CD1c-positive myeloid dendritic cell (primary cell): ENCODE measurements around the gene MRPL46.
A peak's percentile ranks its signal among the peaks of the same experiment; 100 is the strongest.

Experiments
- DNase-seq: peaks from one replicate; pipeline ENCODE4 v3.0.0-alpha.2; 2016; ENCODE audit errors: extremely low spot score

The MRPL46 gene

DNA sequence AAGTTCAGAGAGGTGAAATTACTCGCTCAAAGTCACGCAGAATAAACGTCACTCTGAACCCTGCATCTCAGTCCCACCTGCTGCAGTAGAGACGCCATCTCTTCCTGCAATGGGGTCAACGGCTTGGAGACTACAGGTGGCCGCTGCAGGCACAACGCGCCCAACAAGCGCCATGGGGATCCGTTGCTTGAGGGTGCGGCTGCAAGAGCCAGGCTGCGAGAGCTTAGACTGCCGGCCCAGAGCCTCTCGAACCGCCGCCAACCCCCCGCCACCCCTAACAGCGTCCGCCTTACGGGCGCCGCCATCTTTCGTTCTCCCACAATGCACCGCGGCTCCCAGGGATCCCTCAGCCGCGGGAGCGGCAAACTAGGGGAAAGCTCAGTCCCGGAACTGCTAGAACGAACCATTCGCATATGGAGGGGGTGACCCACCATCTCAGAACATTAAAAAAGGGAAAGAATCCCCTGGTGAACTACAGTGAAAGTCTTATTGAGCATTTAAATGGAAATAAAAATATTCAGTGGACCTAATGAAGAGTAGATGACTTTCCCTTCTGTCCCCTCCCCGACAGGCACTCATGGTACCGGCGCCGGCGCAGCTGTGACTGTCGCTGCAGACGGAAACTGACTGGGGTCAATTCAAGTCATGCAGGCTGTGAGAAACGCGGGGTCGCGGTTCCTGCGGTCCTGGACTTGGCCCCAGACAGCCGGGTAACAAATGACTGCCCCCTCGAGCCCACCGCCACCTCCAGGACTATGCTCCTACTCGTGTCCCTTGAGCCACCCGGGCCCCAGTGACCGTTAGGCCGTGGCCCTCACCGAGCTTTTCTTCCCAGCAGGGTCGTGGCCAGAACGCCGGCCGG, at the start of gene MRPL46, which contains the start of gene MRPS11:
TSS of gene MRPL46 (minus strand) at position 316 of the 862 bp plus-strand sequence. CDS start at position 305, 11 bp downstream.
TSS of gene MRPS11 (plus strand) at position 636 of the 862 bp plus-strand sequence. CDS start at position 646, 10 bp downstream.
- peak; percentile 92 for DNase-seq

DNA sequence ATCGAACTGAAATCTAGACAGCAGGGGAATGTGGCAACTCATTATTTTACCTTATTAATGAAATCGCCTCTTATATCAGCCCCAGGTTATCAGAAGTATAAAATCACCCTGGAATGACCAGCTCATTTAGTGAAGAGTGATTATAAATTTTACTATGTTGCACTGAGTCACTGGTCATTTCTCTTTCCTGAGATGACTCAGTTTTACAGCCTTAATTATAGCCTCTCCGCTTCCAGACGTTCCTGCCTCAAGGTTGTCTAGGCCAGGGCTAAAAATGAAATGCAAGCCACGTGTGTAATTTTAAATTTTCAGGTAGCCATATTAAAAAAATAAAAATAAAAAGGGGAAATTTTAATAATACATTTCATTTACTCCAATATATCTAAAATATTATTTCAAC, 46.0 kb upstream of the MRPL46 start:
- DNase-seq, result no peak

DNA sequence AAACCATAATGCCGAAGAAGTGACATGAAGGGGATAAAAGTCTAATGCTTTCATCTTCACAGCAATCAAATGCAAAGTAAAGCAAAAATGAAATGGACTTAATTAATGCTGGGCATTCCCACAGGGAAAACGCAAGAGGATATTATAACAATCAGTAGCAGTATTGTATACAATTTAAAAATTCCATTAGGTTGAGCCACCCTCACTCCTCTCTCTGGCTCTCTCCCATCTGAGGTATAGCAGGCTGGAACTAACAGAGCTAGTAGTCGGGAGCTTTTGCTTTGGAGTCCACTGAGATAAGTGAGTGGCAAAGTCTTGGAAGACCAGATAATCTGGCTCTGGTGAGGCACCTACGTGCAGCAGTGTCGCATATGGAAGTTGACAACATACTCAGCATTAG, 45.4 kb upstream of the MRPL46 start:
- no peak for DNase-seq

DNA sequence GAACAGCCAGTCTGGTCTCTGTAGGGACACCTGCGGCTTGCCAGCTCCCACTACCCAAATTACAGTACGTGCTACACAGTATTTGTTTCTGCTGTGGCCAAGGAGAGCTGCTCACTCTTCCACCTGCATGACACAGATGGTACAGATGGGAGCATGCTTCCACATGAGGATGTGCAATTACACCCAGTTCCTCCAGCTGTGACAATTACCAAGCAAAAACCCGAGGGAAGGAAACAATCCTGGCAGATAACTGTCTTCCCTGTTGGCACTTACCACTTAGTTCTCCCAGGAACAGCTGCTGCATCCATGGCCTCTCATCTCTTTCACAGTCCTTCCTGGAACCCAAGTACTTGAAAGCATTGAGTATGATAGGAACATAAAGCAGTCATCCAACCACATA, 44.9 kb upstream of the MRPL46 start:
- DNase-seq, result no peak

DNA sequence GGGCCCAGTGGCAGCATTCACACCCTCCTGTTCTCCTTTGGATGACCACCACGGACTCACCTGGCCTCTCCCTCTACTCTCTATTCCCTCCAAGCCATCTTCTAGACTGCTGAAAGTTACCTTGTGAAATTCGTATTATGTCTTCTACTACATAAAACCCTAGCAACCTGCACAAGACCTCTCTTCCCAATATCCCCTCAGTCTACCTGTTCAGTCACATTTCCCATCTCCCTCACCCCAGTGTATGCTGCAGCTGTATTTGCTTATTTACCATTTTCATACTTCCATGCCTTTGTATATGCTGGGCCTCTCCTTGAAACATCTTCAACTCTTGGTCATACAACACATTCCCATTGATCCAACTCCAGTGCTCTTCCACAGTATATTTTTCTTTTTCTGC, 44.0 kb upstream of the MRPL46 start:
- no peak for DNase-seq

DNA sequence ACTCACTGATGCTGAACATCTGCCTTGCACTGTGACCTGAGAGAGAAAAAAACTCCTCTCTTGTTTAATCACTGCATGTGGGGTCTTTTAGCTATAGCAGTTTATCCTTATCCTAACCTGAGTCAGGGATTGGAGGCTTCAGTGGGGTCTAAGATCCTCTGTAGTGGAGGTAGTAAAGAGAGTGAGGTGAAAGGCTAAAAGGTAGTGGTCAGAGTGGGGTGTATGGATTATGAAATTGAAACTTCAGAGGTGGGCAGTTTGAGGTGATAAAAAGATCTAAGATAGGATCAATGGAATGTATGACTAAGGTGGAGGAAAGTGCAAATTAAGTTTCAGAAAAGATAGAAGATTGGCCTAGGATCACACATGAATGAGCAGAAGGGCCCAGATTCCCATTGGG, 42.8 kb upstream of the MRPL46 start:
- DNase-seq, result no peak

DNA sequence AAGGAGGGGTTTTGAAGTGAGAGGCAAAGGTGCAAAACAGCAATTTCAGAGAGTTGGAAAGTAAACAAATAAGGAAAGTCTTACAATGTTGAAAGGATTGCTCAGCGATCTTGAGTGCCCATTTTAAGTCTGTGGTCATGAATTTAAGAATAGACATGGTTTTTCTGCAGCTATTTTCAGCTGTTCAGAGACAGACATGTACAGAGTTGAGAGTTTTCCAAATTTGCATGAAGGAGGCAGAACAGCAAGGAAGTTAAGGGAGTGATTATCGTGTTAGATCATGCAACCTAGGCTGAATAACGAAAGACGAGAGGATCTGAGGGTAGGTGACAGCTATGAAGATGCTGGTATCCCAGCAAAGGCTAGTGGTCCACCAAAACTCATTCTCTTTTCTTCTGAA, 42.1 kb upstream of the MRPL46 start:
- DNase-seq, result no peak

DNA sequence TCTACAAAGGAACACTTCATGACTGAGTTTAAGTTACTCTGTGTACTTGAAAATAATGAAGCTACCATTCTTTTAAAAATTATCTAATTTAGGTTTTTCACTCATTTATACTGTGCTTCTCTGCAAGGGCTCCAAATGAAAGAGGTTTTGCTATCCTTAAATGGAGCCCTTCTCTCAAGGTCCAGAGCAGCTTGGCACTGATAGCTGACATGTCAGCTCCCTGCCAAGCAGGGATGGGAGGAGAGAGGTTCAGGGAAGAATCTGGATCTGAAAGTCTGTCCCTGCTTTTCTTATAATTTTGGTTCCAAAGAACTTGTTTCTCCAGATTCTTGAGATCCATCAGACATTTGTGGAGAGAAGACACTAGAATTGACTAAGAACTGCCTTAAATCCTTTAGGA, 39.4 kb upstream of the MRPL46 start:
- no peak for DNase-seq

DNA sequence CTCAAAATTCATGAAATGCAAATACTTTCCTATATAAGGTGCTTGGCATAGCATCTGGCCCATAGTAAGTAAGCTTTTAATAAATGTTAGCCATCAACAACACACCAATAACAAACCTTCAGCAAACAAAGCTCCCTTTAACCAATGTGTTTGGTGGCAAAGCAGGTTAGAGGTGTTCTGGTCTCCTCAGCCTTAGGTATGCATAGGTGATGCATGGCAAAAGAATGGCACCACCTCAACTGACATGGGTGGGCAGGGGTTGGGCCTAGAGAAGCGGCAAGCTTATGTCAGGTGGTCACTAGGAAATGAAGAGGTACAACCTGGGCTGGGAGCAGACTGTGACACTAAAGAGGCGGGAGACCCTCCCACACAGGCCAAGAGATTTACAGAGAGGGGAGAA, 38.5 kb upstream of the MRPL46 start:
- DNase-seq, result no peak

DNA sequence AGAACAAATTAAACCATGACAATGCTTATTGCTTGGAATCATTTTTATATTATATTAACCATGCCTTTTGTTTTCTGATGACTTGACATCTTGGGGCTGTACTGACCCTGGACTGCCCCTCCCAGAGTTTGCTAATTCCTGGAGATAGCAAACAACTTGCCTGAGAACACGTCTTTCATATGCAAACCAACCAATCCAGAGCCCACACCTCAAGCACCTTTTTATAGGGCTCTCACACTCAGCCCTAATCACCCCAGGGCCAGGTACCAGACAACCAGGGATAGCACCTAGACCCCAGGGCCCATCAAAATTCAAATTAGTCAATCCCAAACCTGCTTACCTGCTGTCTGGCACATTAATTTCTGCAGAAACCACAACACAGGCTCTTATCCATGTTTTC, 37.3 kb upstream of the MRPL46 start:
- no peak for DNase-seq

DNA sequence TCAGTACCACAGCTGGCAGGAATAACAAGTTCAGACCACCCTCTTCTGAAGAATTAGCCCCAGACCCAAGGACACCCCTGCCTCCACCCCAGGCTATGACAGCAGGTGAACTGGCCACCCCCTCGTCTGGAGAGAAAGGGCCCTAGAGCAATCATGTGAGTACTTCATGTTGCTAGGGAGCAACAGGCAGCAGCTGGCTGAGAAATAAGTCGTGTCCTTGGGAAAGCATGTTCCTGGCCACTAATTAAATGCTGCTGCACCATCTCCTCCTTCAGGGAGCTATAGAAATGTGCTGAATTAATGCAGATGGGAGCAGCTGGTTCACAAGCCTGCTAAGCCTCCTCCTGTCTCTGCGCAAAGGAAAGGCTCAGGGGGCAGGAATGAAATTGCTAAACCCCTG, 31.8 kb upstream of the MRPL46 start:
- DNase-seq, result no peak

DNA sequence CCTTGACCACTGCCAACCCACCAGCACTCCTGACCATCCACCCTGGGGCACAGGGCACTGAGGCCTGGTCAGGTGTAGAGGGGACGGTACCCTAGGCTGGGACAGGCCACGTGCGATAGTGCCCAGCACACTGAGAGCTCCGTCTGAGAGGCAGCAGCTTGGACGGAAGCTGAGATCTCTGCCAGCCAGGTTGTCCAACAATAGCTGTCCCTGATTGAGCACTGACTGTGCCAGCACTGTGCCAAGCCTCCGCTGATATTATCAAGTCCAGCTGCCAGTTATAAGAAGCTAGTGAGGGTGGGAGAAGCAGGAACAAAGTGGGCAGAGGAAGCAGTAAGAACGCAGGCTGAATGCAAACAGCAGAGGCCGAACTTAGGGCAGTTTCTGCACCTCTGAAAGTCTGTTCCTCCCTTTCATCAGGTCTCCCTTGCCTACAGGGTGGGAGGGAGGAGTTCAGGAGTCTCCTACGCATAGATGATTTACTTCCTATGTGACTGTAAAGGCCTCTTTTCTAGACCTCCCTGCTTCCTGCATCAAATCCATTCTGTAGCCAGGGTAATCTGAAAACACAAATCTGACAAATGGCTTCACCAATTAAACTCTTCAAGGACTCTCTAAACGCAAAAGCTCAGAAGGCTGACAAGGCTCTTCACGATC, 30.0 kb upstream of the MRPL46 start:
- DNase-seq, result no peak

DNA sequence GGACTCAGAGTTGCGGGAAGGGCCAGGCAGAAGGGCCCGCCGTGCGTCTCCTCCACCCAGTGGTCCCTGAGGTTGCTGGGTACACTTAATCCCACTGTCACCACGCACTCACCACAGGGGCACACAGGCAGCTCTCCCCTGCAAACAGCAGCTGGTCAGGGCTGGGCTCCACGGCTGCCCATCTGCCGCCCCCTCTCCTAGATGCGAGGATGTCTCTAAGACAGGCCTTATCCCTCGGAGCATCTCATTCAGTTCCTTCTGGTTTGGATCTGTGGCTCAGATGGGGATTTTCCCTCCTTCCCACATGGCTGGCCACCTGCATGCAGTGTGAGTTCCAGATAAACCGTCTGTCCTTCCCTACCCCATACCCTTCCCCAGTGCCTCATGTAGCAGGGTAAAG, 26.7 kb upstream of the MRPL46 start:
- no peak for DNase-seq

DNA sequence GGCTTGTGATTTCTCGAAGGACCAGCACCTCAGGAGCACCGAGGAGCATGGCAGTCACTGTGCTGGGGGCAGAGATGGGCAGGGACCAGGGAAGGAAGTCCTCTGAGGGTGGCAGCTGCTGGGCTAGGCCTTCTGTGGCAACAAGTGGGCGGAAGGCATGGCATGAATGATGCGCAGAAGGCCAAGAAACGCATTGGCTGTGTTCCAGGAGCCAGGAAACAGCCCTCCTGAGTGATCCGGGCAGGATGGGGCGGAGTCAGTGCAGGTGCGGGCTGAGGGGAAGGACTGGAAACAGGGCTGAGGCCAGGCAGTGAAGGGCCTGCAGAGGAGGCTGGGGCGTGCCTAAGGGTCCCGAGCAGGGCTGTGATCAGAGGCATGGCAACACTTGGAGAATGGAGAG, 24.0 kb upstream of the MRPL46 start:
- no peak for DNase-seq

DNA sequence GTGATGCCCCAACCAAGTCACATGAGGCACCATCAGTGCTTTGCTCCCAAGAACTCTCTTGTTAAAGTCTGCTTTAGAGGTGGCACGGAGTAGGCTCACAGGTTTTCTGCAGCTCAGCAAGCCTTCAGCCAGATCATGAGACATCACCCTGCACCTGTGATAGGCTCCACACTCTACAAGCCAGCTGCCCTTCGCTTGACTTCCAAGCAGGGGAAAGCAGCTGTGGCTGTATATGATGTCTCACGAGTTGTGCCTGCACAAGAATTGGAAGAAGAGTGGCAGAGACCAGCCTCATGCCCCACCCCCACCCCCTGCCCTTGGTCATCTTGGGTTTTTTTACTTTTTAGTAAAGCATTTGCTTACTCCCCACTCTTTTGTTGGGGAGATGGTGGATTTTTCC, 22.8 kb upstream of the MRPL46 start:
- no peak for DNase-seq

DNA sequence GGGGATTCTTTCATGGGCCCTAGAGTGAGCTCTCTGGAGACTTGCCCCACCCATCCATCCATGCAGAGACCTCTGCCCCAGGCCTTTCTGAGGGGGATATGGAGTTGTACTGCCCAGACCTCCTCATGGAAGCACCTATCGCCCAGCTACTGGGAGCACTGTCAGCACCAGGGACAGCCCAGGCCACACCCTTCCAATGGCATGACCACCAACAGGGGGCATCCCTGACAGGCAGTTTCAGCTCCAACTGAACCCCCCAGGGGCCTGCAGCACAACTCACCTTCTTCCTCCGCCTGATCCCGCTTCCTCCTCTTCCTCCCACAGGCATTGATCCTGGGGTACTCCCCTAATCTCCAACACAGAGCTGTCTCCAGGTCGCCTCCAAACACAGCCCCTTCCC, 22.1 kb upstream of the MRPL46 start:
- DNase-seq, result no peak

DNA sequence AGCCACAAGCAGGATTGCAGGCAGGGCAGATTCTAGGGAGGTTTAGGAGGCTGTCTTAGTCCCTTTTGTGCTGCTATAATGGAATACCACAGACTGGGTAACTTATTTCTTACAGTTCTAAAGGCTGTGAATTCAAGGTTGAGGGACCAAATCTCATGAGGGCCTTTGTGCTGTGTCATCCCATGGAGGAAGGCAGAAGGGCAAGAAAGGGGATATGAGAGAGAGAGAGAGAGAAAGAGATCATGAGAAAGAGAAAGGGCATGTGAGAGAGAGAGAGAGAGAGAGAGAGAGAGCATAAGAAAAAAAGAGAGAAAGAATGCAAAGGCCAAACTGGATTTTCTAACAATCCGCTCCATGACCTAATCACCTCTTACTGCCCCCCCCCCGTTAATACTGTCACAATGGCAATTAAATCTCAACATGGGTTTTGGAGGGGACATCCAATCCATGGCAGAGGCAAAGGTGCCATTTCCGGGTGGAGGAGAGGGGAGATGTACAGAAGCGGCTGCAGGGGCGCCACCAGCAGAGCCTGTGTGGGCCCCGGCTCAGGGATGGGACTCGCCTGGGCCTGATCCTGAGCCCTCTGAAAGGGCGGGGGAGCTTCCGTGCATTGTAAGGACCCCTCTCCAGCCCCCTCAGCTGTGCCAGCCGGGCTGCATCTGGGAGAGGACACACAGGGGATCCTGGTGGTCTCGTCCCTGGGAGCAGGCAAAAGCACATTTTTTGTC, 20.8 kb upstream of the MRPL46 start:
- DNase-seq, result no peak

DNA sequence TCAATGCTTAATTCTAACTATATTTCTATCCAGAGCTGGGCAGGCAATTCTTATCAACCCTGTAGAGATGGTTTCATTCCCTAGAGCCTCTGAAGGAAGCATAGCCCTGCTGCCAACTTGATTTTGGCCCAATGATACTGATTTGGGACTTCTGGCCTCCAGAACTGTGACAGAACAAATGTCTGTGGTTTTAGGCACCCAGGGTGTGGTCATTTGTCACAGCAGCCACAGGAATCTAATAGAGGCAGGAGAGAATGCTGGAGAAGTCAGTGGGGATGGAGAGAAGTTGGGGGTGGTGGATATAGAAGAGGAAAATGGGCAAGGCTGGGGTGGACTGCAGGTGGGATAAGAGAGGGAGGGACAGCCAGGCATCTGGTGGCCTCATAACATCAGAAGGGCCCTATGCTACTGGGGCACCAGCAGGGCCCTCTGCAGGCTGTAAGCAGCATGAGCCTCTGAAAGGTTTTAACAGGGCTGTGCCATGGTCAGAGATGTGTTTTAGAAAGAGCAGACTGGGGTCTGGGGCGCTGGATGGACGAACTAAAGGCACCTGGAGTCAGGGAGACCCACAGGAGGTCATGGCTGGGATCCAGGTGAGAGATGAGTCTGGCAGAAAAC, 20.1 kb upstream of the MRPL46 start:
- no peak for DNase-seq

DNA sequence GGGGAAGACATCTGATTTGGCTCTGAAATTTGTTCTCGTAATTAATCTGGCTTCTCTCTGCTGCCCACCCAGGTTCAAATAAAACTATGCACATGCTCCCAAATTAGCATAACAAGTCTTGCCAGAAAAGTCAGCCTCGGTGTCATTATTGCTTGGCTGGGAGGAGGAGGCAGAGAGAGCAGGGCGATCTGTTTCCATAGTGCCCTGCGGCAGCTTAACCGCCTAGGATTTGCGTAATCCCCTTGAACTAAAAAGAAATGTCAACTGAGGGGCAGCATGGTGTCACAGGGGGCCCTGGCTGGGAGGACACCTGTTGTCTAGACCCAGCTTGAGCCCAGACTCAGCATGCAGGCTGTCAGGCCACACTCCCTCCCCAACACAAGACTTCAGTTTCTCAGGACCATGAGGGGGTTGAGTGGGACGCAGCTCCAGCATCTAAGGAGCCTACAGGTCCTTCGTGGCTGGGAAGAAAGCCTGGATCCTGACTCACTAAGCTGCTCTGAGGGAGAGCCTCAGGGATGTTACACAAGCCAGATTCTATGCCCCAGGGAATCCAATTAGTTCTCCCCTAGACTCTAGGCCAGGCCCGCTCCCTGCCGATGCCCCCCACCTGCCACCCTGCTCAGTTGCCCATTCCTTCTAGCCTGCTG, 17.6 kb upstream of the MRPL46 start:
- no peak for DNase-seq

DNA sequence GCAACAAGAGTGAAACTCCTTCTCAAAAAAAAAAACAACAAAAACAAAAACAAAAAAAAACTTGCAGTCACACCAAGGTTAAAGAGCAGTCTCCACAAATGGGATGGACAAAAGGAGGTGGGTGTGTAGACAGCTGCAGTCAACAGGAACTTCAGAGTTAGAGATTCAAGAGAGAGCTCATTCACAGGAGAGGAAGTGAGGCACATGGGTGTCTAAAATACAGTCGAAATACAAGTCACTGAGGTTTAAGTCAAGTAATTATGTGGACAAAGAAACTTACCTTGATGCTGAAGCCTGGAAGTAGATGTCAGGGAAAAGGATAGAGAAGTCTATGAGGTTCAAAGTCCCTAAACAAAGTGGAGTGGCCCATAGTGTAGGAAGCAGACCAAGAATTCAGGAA, 15.1 kb upstream of the MRPL46 start:
- DNase-seq, result peak; percentile 2

DNA sequence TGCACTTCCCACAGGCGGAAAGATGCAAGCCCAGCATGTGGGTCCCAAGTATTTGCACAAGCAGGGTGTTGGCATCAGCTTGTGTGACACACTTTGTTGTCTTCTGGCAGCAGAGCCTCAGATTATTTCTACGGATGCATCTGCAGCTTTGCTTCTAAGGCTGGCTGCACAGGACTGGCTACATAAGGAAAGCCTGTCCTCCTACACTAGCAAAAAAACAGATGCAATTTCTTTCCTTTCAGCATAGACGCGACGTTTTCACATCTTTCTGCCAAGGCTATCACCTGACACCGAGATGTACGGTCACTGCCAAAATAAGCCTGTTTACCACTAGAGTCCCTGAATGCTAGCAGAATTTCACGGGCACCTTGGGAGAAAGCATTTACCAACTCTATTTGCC, 13.8 kb upstream of the MRPL46 start:
- DNase-seq, result no peak

DNA sequence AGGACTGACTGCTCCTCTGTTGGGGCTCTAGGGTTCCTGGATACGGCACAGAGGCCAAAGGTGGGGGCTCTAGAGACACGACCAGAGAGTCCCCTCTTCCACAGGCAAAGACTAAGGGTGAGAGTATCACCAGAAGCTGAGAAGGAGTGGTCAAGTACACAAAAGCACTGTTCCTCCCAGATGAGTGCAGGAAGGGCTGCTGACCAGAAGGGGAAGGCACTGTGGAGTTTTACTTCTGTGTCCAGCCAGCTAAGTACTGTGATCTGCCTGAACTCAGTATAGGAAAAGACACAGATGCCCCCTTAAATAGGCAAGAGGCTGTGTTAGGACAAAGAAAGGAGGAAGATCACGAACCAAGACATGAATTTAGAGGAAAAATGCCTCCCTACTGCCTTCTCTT, 12.0 kb upstream of the MRPL46 start:
- no peak for DNase-seq
